Measurements from ENCODE around the gene NECTIN1. TPM values are rescaled to one million over a fixed set of nuclear protein-coding genes. Genes with fewer than 3 reads are reported as not detected.

NECTIN1 gene
- total and polyA plus RNA-seq, 2 donors (not counting 3 experiments of a cell fraction or from before 2014, with no cell fraction given): 10.8 to 23.6 TPM

DNA sequence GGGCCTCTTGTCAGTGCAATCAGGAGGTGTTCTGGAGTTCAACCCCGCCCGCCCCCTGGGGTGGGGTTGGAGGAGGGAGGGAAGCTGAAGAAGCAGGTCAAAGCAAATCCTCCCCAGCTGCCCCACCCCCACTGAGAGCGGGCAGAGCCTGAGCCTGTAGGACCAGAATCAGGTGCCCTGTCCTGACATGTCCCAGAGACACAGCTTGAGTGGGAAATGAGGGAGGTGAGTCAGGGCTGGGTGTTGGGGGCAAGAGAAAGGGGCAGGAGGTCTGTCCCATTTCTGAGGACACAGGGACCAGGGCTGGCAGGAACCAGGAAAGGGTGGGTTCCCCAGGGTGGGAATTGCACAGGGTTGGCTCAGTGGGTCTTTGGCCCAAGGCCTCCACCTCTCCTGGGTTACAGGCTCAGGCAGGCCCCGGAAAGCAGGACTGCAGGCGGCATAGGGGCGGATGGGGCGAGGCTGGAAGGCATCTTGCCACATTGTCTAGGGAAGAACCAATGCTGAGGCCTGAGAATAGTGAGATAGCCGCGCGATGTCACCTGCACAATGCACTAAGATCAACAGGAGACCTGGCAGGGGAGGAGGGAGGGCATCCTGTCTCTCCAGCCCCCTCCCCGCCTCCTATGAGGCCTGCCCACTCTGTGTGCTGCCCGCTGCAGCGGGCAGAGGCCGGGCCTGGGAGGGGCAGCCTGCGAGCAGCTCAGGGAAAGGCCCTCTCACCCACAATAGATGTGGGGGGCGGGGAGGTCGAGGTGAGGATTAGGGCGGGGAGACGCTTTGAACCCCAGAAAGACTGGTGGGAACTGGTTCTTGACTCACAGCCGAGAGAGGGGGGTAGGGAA is 32.4 kb downstream of the NECTIN1 start:
- DNase-seq (ENCODE audit: low read depth, low spot score) (no peak), FAIRE-seq (no peak)
- Histone ChIP-seq H3K27ac (ENCODE audit: insufficient read depth, low read depth, low read length) (no peak overlapping the region), H3K27me3 (ENCODE audit: control insufficient read depth in 2 of 2, insufficient read depth in 2 of 2, low read length in 2 of 2) (no peaks in the 10 kb centered on the region), H3K9me3 (replicated peaks; ENCODE audit: control insufficient read depth, insufficient read depth, low read length) (no peaks in the 10 kb centered on the region), H3K36me3 (ENCODE audit: control insufficient read depth in 2 of 2, extremely low read depth in 1 of 2, insufficient read depth in 2 of 2, low read length in 2 of 2) (no peaks in the 10 kb centered on the region), H3K4me2 (ENCODE audit: insufficient read depth, low read length) (no peak overlapping the region), H3K4me1 (ENCODE audit: control insufficient read depth, extremely low read depth, insufficient read depth, low read length) (no peaks in the 10 kb centered on the region), H3K79me2 (ENCODE audit: control insufficient read depth, insufficient read depth, low read length) (no peaks in the 10 kb centered on the region), H3K9me1 (replicated peaks; ENCODE audit: control insufficient read depth, extremely low read depth, insufficient read depth, low read length) (no peaks in the 10 kb centered on the region), H4K20me1 (replicated peaks; ENCODE audit: control insufficient read depth, extremely low read depth, insufficient read depth, low read length) (no peaks in the 10 kb centered on the region), H3K9ac (replicated peaks; ENCODE audit: extremely low read depth, insufficient read depth, low read length) (no peak overlapping the region), H2AFZ (ENCODE audit: low read depth, low read length) (no peak overlapping the region), H3K4me3 (replicated peaks in 1 of 3; ENCODE audit: insufficient read depth in 1 of 3, low read depth in 1 of 3, low read length in 3 of 3) (no peak overlapping the region)
- TF ChIP-seq EZH2 (IDR thresholded peaks at IDR 0.05; ENCODE audit: borderline replicate concordance, low read depth, low read length, severe bottlenecking) (no peak), POLR2A (IDR thresholded peaks at IDR 0.05; ENCODE audit: low read depth, low read length) (no peak), GATA2 (IDR thresholded peaks at IDR 0.05; ENCODE audit: insufficient read depth, insufficient read length, low read depth, low read length) (no peak), POLR2AphosphoS5 (IDR thresholded peaks at IDR 0.05; ENCODE audit: insufficient read depth, low read depth, low read length) (no peak), MYC (IDR thresholded peaks at IDR 0.05; ENCODE audit: low read depth, low read length) (no peak), FOS (IDR thresholded peaks at IDR 0.05; ENCODE audit: borderline replicate concordance, insufficient read depth, low read length) (no peak), JUN (IDR thresholded peaks at IDR 0.05; ENCODE audit: borderline replicate concordance, insufficient read depth, insufficient read length, low read depth) (no peak)
- TF ChIP-seq, protein P1, sequence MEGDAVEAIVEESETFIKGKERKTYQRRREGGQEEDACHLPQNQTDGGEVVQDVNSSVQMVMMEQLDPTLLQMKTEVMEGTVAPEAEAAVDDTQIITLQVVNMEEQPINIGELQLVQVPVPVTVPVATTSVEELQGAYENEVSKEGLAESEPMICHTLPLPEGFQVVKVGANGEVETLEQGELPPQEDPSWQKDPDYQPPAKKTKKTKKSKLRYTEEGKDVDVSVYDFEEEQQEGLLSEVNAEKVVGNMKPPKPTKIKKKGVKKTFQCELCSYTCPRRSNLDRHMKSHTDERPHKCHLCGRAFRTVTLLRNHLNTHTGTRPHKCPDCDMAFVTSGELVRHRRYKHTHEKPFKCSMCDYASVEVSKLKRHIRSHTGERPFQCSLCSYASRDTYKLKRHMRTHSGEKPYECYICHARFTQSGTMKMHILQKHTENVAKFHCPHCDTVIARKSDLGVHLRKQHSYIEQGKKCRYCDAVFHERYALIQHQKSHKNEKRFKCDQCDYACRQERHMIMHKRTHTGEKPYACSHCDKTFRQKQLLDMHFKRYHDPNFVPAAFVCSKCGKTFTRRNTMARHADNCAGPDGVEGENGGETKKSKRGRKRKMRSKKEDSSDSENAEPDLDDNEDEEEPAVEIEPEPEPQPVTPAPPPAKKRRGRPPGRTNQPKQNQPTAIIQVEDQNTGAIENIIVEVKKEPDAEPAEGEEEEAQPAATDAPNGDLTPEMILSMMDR (IDR thresholded peaks at IDR 0.05; ENCODE audit: extremely low read depth in 1 of 2, insufficient read depth in 1 of 2, low read depth in 1 of 2, low read length in 2 of 2): no peak
- TF ChIP-seq, protein P2, sequence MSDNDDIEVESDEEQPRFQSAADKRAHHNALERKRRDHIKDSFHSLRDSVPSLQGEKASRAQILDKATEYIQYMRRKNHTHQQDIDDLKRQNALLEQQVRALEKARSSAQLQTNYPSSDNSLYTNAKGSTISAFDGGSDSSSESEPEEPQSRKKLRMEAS (IDR thresholded peaks at IDR 0.05; ENCODE audit: insufficient read depth, insufficient read length): no peak
- BruUV-seq (replicated peaks): no TSS peak
- dilution Hi-C loops (cut with MboI; ENCODE audit: extremely low pct_ligation_motif_present, low sequenced_read_pairs): no loop called here
- CTCF ChIA-PET: interaction anchor here (0.9 to 1.2 kb wide), 2 partner anchors 32 to 55 kb away, joined by 3 to 4 read pairs; partner anchors contain the start of gene NECTIN1
- POLR2A ChIA-PET: no interaction called here
- intact Hi-C loops (cut with micrococcal nuclease): no loop called here

Measured in endothelial cell of umbilical vein (primary cell).